HG03060 (cell line): ENCODE results near the gene OR5AU1.
"Not testable (repeated sequence)": the region's sequence is repeated elsewhere in the genome, so short reads cannot be mapped to it uniquely, and the experiment has no call there.

Experiments
- ATAC-seq: cut with Tn5 transposase; IDR thresholded peaks from one replicate; pipeline ENCODE4 v1.9.1; 2021; ENCODE audit warnings: low read depth, moderate number of reproducible peaks; ENCODE audit not compliant: unreplicated experiment

OR5AU1 gene

GRCh38 chr14:21182166-21182565 is 26.3 kb upstream of the OR5AU1 start:
- ATAC-seq: no peak

GRCh38 chr14:21171128-21171527 is 15.3 kb upstream of the OR5AU1 start:
- no peak for ATAC-seq

- no peak for ATAC-seq
These were observed 13.7 kb upstream of the OR5AU1 start for GRCh38 chr14:21169573-21169972.

- no peak for ATAC-seq
These were observed 12.2 kb upstream of the OR5AU1 start for GRCh38 chr14:21168055-21168454.

GRCh38 chr14:21165670-21166069 is 9.8 kb upstream of the OR5AU1 start:
- not testable (repeated sequence) for ATAC-seq

- ATAC-seq: not testable (repeated sequence)
These were observed 9.2 kb upstream of the OR5AU1 start for GRCh38 chr14:21165002-21165605.

GRCh38 chr14:21163871-21164291 is 8.0 kb upstream of the OR5AU1 start:
- no peak for ATAC-seq

GRCh38 chr14:21162081-21162480 is 6.2 kb upstream of the OR5AU1 start:
- no peak for ATAC-seq

- ATAC-seq: no peak
These were observed 4.3 kb upstream of the OR5AU1 start for GRCh38 chr14:21160061-21160610.

GRCh38 chr14:21158175-21158574 is 2.3 kb upstream of the OR5AU1 start:
- ATAC-seq: not testable (repeated sequence)

GRCh38 chr14:21149641-21150367 is 6.1 kb downstream of the OR5AU1 start:
- ATAC-seq: no peak

- ATAC-seq: no peak
These were observed 10.4 kb downstream of the OR5AU1 start for GRCh38 chr14:21145437-21145836.

GRCh38 chr14:21142357-21142756 is 13.5 kb downstream of the OR5AU1 start:
- ATAC-seq: no peak

- no peak for ATAC-seq
These were observed 19.8 kb downstream of the OR5AU1 start for GRCh38 chr14:21136024-21136423.

GRCh38 chr14:21133901-21134300 is 22.0 kb downstream of the OR5AU1 start:
- ATAC-seq: no peak

GRCh38 chr14:21123429-21123828 is 32.4 kb downstream of the OR5AU1 start:
- no peak for ATAC-seq

GRCh38 chr14:21121122-21121521 is 34.7 kb downstream of the OR5AU1 start:
- no peak for ATAC-seq

GRCh38 chr14:21120686-21121085 is 35.2 kb downstream of the OR5AU1 start:
- no peak for ATAC-seq

- ATAC-seq: no peak
These were observed 36.9 kb downstream of the OR5AU1 start for GRCh38 chr14:21118933-21119332.

GRCh38 chr14:21113369-21113768 is 42.5 kb downstream of the OR5AU1 start:
- no peak for ATAC-seq

- ATAC-seq: no peak
These were observed 43.6 kb downstream of the OR5AU1 start for GRCh38 chr14:21112255-21112654.
